Right lobe of liver (tissue), 4 donors: ENCODE measurements around the gene GBGT1.
"Not testable (repeated sequence)": the region's sequence is repeated elsewhere in the genome, so short reads cannot be mapped to it uniquely, and the experiment has no call there.

Experiments
- POLR2A ChIP-seq: fragments of 450-650 bp; IDR thresholded peaks from one replicate; pipeline ENCODE4 v1.6.1; 2017; ENCODE audit warnings: antibody characterized with exemption, mild to moderate bottlenecking
- TF ChIP-seq, protein P1 (sequence below), 4 donors: fragments of 200-600 bp in 3 of 4; fragments of 450-650 bp in 1 of 4; IDR thresholded peaks; one replicate each; pipeline versions ENCODE4 v1.5.1 to v1.8.0; 2016 to 2022; ENCODE audit warnings: antibody characterized with exemption in 4 of 4, mild to moderate bottlenecking in 2 of 4
- donor health status: DM: no; HTN: no; CAD: no.
- donor health status: DM: no; HTN: no; CAD: no.
- donor health status: DM: no; HTN: yes; CAD: no.

DNA sequence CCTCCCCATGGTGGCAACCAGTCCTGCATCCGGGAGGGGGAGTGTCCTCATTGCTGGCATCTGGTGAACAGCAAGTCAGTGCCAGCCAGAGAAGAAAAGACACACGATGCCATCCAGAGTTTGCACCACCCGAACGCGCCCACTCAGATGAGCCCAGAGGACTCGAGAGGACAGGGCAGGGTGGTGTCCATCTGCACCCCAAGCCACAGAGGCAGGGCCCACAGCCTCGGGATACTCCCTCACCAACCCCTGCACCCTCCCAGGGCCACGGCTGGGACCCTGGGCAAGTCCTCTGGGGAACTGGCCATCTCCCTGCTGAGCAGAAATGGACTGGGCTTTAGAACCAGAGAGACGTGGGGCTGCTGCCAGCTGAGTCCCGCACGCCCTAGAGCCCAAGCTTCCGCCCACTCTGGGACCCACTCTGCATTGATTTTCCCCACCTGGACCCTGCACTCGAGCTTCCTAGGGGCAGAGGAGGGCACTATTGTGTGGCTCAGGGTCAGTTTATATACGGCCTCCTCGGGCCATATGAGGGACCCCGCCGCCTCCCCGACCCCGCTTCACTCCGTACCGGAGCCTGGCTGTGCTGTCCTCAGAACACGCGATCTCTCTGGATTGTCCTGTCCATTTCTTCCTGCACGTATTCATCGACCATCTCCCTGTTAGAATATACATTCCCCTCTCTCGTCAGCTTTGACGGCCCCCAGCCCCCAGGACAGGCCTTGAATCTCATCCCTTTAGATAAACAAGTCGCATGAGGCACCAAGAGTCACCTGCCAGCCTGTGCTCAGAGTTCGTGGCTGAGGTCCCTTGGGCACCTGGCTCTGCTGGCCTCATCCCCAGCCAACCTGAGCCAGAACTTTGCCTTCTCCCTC, 45.9 kb upstream of the GBGT1 start:
- TF ChIP-seq, protein P1, sequence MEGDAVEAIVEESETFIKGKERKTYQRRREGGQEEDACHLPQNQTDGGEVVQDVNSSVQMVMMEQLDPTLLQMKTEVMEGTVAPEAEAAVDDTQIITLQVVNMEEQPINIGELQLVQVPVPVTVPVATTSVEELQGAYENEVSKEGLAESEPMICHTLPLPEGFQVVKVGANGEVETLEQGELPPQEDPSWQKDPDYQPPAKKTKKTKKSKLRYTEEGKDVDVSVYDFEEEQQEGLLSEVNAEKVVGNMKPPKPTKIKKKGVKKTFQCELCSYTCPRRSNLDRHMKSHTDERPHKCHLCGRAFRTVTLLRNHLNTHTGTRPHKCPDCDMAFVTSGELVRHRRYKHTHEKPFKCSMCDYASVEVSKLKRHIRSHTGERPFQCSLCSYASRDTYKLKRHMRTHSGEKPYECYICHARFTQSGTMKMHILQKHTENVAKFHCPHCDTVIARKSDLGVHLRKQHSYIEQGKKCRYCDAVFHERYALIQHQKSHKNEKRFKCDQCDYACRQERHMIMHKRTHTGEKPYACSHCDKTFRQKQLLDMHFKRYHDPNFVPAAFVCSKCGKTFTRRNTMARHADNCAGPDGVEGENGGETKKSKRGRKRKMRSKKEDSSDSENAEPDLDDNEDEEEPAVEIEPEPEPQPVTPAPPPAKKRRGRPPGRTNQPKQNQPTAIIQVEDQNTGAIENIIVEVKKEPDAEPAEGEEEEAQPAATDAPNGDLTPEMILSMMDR (IDR thresholded peaks at IDR 0.05), result not testable (repeated sequence)
- TF ChIP-seq POLR2A, result not testable (repeated sequence)
